GM21529 (cell line): Measurements from ENCODE around the gene NRARP.

ENCODE experiments used
- ATAC-seq: cut with Tn5 transposase; IDR thresholded peaks from one replicate; pipeline ENCODE4 v1.9.1; 2021; ENCODE audit not compliant: unreplicated experiment

NRARP gene

DNA sequence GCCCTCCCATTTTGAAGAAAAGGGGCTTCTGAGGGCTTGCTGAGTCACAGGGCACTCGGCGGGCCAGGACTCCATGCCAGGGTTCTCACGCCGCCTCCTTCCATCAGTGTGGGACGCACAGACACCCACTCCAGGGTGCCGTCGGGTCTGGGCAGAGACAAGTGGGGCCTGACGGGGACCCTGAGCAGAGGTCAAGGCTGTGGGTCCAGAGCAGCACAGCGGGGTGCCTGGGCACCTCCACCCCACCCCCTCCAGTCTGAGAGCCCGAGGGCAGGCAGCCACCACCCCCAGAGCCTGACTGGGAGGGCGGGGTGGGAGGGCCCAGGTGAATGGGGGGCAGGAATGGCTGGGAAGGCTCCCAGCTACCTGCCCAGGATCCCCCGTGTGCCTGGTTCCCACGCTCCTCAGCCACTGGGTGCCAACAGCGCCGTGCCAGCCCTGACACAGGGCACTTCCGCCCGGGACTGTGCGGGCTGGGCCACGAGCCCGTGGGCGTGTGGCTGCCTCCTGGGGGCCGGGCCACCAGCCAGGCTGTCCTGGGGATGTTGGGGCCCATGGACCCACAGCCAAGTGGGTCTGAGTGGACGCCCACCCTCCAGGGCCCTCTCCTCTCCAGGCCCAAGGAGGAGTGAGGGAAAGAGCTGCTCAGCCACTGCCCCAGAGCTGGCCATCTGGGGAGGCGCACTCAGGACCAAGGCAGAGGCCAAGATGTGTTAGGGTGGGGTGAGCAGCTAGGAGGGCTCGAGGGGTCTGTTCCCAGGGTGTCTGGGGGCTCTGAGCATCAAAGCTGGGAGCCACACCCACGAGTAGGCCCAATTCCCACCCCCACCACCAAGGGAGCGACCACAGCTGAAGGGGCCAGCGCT is 10.1 kb upstream of the NRARP start:
- ATAC-seq, result no peak

GRCh38 chr9:137311171-137311985 is 9.3 kb upstream of the NRARP start:
- no peak for ATAC-seq

DNA sequence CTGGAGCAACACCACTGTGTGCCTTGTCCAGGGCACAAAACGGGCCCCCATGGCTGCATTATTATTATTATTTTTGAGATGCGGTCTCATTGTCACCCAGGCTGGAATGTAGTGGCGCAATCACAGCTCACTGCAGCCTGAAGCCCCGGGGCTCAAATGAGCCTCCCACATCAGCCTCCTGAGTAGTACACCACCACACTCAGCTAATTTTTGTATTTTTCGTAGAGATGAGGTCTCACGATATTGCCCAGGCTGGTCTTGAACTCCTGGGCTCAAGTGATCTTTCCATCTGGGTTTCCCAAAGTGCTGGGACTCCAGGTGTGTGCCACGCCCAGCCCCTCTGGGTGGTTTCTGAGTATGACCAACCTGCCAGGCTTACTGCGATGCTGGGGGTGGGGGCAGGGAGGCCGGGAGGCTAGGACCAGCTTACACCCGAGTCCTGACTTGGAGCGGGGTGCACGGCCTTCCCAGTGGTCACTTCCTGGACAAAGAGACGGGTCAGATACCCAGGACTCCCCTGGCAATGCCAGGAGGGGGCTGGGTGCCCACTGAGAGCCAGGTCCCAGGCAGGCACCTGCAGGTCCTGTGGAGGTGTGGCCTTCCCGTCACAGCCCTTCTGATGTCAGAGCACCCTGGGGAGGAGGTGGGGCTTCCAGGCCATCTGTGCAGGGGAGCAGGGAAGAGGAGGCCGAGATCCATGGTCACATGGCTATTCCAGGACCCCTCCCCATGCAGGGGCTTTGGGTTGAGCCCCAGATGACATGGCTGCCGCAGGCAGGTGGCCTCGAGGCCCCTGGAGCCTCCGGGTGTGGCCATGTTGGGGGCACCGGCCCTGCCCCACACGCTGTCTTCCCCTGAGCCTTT is 8.3 kb upstream of the NRARP start:
- ATAC-seq, result no peak

DNA sequence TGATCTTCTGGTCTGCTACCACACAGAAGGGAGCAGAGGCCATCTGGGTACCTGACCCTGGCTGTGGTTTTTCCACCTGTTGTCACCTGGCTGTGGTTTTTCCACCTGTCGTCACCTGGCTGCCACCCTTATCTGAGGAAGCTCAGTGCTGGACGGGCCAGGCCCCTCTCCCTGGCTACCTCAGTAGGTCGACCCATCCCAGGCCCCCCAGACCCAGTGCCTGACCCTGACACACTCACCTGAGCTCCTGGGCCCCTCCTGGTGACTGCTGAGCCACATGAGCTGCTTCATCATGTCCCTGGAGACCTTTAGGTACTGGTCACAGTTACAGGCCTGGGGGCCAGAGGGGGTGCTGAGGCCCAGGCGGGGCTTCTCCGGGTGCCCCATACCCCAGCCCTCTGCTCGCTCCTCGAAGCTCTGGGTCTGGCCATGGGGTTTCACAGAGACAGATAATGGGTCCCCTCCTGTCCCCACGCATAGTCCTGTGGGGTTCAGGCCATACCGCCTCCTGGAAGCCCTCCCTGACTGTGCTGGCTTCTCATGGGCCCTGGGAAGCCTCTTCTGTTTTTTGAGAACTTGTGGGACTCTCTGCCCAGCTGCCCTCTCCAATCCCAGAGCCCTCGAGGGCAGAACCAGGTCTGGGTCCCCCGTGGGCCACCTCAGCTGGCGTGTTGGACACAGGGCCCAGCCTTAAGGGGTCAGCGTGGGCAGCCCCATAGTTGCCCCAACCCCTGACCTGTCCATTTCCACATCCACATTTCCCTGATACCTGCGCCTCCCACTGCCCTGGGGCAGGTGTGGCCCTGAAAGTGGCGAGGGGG is 7.5 kb upstream of the NRARP start:
- no peak for ATAC-seq

- no peak for ATAC-seq
These were observed 6.1 kb upstream of the NRARP start for GRCh38 chr9:137308057-137308619.

GRCh38 chr9:137307255-137308056 is 5.4 kb upstream of the NRARP start:
- no peak for ATAC-seq

- ATAC-seq, result no peak
These were observed 4.8 kb upstream of the NRARP start for GRCh38 chr9:137306850-137307254.

DNA sequence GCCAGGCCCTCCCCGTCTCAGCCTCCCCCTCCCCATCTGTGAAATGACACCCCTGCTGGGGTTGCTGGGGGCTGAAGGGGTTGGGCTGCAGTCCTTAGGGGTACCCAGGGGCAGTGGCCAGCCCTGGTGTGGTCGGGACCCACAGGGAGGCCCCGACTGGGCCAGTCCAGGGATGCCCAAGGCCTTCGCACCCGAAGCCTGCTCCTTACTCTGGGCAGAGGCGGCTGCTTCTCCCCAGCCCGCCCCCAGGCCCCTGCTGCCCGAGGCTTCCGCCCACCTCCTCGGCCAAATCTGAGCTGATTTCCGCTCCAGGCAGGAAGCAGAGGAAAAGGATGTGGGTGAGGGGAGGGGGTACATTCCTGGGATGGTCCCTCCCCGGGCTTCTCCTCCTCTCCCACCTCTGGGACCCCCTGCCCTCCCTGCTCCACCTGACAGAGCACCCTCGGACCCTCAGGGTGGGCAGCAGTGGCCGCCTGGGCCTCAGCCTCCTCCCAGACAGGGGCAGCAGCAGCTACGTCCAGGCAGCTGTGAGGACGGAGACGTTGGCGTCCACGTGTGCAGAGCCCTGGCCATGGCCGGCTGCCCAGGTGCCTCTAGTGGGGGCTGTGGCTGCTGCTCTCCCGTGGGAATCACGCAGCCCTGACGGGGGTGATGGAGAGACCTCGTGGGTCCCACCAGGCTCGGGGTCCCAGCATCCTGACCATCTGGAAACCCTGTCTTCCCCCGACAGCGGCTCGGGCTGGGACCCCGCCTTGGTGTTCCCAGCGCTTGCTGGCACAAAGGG is 4.2 kb upstream of the NRARP start:
- ATAC-seq, result no peak

DNA sequence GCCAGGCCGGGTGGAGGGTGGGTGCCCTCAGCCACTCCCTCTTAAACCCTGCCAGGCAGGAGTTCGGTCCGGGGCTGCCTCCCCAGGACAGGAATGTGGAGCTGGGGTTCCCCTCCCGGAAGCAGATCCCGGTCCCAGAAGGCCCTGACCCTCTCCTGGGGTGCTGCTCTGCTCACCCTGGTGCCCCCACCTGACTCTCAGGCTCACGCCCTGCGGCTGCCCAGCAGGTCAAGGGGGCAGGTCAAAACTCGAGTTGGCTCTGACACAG is 3.7 kb upstream of the NRARP start:
- ATAC-seq, result no peak

DNA sequence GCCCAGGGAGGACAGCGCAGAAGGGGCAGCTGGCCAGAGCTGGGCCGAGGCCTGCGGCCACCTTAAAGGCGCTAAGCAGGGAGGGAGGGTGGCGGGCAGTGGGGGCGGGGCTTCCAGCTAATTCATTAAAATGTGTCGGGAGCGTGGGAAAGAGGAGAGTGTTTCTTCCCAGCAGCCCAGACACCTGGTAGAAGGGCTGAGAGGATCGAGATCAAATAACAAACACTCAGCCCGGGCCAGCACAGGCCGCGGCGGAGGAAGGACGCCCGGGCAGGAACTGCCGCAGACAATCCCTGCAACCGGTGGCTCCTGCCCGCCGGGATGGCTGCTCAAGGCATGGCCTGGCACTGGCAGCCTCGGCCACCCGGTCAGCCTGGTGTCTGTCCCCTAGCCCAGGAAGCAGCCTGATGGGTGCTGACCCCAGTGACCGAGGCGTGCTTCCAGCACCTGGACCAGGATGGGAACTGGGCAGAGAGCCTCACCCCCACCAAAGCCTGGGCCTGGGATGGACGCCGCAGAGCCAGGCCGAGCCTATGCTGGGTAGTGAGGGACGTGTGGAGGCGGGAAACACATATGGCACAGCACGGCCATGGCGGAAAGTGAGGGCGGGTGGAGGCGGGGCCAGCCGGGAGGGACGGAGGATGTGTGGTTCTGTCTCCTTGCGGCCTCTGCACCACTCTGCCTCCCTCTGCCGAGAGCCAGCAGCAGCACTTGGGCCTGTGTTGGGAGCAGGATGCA is 3.2 kb upstream of the NRARP start:
- ATAC-seq, result no peak

DNA sequence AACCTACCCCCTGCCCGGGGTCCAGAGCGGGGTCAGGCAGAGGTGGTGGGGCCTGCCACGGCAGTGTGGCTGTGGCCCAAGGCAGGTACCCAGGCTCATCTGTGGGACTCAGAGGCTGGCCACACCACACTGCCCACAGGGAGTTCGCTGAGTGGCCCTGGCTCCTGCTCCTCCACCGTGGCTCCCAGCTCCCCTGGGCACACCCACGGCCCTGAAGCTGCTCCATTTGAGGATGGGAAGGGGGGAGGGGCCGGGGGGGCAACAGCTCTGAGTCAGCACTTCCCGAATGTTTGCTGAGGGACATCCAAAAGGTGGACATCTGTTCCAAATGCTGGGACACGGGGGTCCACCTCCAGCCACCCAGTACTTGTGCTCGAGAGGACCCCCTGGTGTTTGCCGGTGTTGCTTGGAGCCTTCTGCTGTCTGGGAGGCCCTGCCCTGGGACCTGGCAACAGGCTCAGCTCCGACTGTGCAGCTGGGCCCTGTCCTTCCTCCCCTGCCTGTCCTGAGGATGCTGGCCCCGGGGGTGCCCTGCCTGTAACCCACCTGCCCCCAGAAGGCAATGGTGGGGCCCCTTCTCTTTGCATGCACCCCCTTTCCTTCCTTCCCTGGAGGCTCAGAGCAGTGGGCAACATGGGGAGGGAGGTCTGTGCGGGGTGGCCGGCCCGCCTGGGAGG is 2.5 kb upstream of the NRARP start:
- ATAC-seq, result no peak

- ATAC-seq, result no peak
These were observed 1.9 kb upstream of the NRARP start for GRCh38 chr9:137303893-137304382.

GRCh38 chr9:137303151-137303892 is 1.3 kb upstream of the NRARP start:
- ATAC-seq, result no peak

GRCh38 chr9:137302449-137303150 is 529 bp upstream of the NRARP start:
- peak; percentile 42 for ATAC-seq

DNA sequence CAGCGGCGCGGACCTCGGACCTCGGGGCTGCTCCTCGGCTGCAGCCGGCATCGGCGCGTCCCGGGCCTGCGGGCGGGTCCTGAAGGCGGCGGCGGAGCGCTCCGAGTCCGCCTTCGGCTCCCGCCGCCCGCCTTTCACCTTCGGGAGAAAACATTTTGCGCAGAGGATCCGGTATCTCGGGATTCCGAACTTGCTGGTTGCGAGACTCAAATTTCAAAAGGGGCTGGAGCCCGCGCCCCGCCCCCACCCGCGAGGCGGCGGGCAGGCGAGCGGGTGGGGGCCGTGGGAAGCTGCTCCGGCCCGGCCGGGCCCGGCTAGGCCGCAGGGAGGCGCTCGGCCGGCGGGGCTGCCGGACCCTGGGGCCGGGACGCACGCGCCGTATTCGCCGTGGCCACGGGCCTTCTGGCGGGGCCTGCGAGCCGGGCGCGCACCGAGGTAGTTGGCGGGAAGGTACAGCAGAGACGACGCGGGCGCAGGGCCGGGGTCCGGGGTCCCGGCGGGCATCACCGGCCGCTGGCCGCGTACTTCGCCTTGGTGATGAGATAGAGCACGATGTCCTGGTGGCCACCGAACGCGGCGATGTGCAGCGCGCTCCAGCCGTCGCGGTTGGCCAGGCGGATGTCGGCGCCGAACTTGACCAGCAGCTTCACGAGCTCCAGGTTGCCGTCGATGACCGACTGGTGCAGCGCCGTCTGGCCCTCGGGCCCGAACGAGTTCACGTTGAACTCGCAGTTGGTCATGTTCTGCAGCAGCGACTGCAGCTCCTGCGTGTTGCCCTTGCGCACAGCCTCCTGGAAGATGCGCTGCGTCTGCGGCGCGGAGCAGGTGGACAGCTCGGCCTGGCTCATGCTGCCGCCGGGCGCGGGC is 757 bp downstream of the NRARP start:
- ATAC-seq, result peak; percentile 8
